Keratinocyte (primary cell): ENCODE results near the gene ASTN2.

Experiments
- CTCF ChIP-seq, 3 experiments: IDR thresholded peaks in 1 of 3; conservative IDR thresholded peaks in 1 of 3; optimal IDR thresholded peaks in 1 of 3; 2 replicates in 2 of 3; 3 replicates in 1 of 3; pipeline versions ENCODE3 to v1.5.1; 2011; ENCODE audit warnings: low read length in 3 of 3, mild to moderate bottlenecking in 3 of 3, moderate library complexity in 2 of 3, control low read depth in 1 of 3, inconsistent platforms in 1 of 3; ENCODE audit not compliant: insufficient read depth in 2 of 3; ENCODE audit errors: extremely low read depth in 1 of 3
- EZH2 ChIP-seq: IDR thresholded peaks from one replicate; pipeline ENCODE4 v1.6.1; 2012; ENCODE audit warnings: inconsistent platforms, mild to moderate bottlenecking, low read length, moderate library complexity

- TF ChIP-seq CTCF (optimal IDR thresholded peaks at IDR 0.05 in 1 of 3, IDR thresholded peaks at IDR 0.05 in 1 of 3, conservative IDR thresholded peaks at IDR 0.05 in 1 of 3; ENCODE audit: extremely low read depth in 1 of 3, insufficient read depth in 2 of 3, low read length in 3 of 3), result no peak
- no peak for TF ChIP-seq EZH2
These were observed 114.3 kb downstream of the ASTN2 start for GRCh38 chr9:117300371-117301110.
